ENCODE results near the gene GNL3L.

GRCh38 chrX:54494166-54494988, 35.6 kb upstream of the GNL3L start:
- no peak for TF ChIP-seq POLR2A (IDR thresholded peaks at IDR 0.05)
- TF ChIP-seq, protein P1, sequence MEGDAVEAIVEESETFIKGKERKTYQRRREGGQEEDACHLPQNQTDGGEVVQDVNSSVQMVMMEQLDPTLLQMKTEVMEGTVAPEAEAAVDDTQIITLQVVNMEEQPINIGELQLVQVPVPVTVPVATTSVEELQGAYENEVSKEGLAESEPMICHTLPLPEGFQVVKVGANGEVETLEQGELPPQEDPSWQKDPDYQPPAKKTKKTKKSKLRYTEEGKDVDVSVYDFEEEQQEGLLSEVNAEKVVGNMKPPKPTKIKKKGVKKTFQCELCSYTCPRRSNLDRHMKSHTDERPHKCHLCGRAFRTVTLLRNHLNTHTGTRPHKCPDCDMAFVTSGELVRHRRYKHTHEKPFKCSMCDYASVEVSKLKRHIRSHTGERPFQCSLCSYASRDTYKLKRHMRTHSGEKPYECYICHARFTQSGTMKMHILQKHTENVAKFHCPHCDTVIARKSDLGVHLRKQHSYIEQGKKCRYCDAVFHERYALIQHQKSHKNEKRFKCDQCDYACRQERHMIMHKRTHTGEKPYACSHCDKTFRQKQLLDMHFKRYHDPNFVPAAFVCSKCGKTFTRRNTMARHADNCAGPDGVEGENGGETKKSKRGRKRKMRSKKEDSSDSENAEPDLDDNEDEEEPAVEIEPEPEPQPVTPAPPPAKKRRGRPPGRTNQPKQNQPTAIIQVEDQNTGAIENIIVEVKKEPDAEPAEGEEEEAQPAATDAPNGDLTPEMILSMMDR (IDR thresholded peaks at IDR 0.05) = no peak
- no peak for TF ChIP-seq POLR2AphosphoS5 (IDR thresholded peaks at IDR 0.05)

Data from gastroesophageal sphincter (tissue), 3 donors.